PC-3 (cell line): ENCODE data around the gene SH2B3. TPM values are rescaled to one million over a fixed set of nuclear protein-coding genes. Genes with fewer than 3 reads are reported as not detected.

ENCODE experiments used
- ATAC-seq: fragments of 200-7000 bp; cut with Tn5 transposase; 2 replicates; pipeline ENCODE4 v1.9.1; 2020; ENCODE audit warnings: mild to moderate bottlenecking, moderate library complexity
- BruUV-seq: library from RNA; stranded (reverse); fragments of 400-500 nt; replicated peaks from 2 replicates; lab custom pipeline; 2021; lab: Mats Ljungman, UMichigan
- CTCF ChIA-PET: fragments of 300-600 bp; sonication (Branson Sonifier 250); formaldehyde crosslinking; loops from one replicate; lab custom pipeline; 2022; ENCODE audit warnings: antibody characterized with exemption; lab: Charles Lee
- POLR2A ChIA-PET: fragments of 300-600 bp; sonication (Branson Sonifier 250); formaldehyde crosslinking; loops from one replicate; lab custom pipeline; 2022; ENCODE audit warnings: antibody characterized with exemption; ENCODE audit not compliant: unreplicated experiment; lab: Charles Lee
- DNase-seq: peaks from one replicate; pipeline ENCODE4 v3.0.0-alpha.2; 2015
- H2AFZ ChIP-seq: fragments of 300-600 bp; sonication (generic); 2 replicates; pipeline ENCODE4 v1.6.0; 2016; ENCODE audit warnings: antibody characterized with exemption, low read length
- H3F3A ChIP-seq: fragments of 300-600 bp; sonication (generic); one replicate; pipeline ENCODE4 v1.6.0; 2017; ENCODE audit warnings: antibody characterized with exemption, low read length, control low read depth, mild to moderate bottlenecking; ENCODE audit not compliant: unreplicated experiment
- H3K27ac ChIP-seq: fragments of 300-600 bp; sonication (generic); 2 replicates; pipeline ENCODE4 v1.5.1; 2016; ENCODE audit warnings: mild to moderate bottlenecking, low read length
- H3K27me3 ChIP-seq: fragments of 300-600 bp; sonication (generic); 2 replicates; pipeline ENCODE4 v1.6.1; 2016; ENCODE audit warnings: low read length, mixed read lengths
- H3K36me3 ChIP-seq: fragments of 300-600 bp; sonication (generic); 2 replicates; pipeline ENCODE4 v1.6.1; 2016; ENCODE audit warnings: low read depth, mixed run types, low read length, mixed read lengths
- H3K4me1 ChIP-seq: fragments of 300-600 bp; sonication (generic); 2 replicates; pipeline ENCODE4 v1.5.1; 2016; ENCODE audit warnings: low read length; ENCODE audit not compliant: insufficient read depth
- H3K4me2 ChIP-seq: fragments of 300-600 bp; sonication (generic); 2 replicates; pipeline ENCODE4 v1.6.0; 2016; ENCODE audit warnings: low read length
- H3K4me3 ChIP-seq: fragments of 300-600 bp; sonication (generic); 2 replicates; pipeline ENCODE4 v1.5.1; 2016; ENCODE audit warnings: mild to moderate bottlenecking, low read length, mixed read lengths
- H3K79me2 ChIP-seq: fragments of 300-600 bp; sonication (generic); 2 replicates; pipeline ENCODE4 v1.6.1; 2017; ENCODE audit warnings: low read length, mixed read lengths
- H3K9ac ChIP-seq: fragments of 300-600 bp; sonication (generic); 2 replicates; pipeline ENCODE4 v1.6.0; 2016; ENCODE audit warnings: mild to moderate bottlenecking, low read length
- H3K9me2 ChIP-seq: fragments of 300-600 bp; sonication (generic); replicated peaks from 2 replicates; pipeline ENCODE4 v1.6.1; 2016; ENCODE audit warnings: mixed run types, low read length, mixed read lengths
- H3K9me3 ChIP-seq: fragments of 300-600 bp; sonication (generic); 2 replicates; pipeline ENCODE4 v1.6.1; 2016; ENCODE audit warnings: low read length, mixed read lengths
- H4K20me1 ChIP-seq: fragments of 300-600 bp; sonication (generic); 2 replicates; pipeline ENCODE4 v1.6.1; 2016; ENCODE audit warnings: low read length, mixed read lengths
- EZH2 ChIP-seq: fragments of 300-600 bp; sonication (generic); IDR thresholded peaks from one replicate; pipeline ENCODE4 v1.6.1; 2017; ENCODE audit warnings: antibody characterized with exemption, mild to moderate bottlenecking, low read length; ENCODE audit not compliant: unreplicated experiment
- EZH2phosphoT487 ChIP-seq: fragments of 300-600 bp; sonication (generic); IDR thresholded peaks from 2 replicates; pipeline ENCODE4 v1.6.1; 2018; ENCODE audit warnings: mild to moderate bottlenecking, antibody characterized with exemption, low read length, borderline replicate concordance
- intact Hi-C: fragments of 100-400 bp; cut with micrococcal nuclease; formaldehyde crosslinking; loops from 2 replicates; pipeline ENCODE4 v1.9.0; 2023
- total RNA-seq: library from RNA; depleted of rRNA; stranded (reverse); fragments of >200 nt; gene quantifications from 2 replicates; pipeline ENCODE4 v1.2.3, GENCODE V29; 2014
- TF ChIP-seq, protein P1 (sequence below): fragments of 300-600 bp; sonication (generic); conservative IDR thresholded peaks from 2 replicates; pipeline ENCODE4 v1.5.1; 2017; ENCODE audit warnings: antibody characterized with exemption, low read depth, mild to moderate bottlenecking, low read length

Gene SH2B3
- total RNA-seq, 1 experiment from 2014 or later, result 12.9 TPM

- Histone ChIP-seq H4K20me1 (no peaks in the 10 kb centered on the region), H3F3A (no peaks in the 10 kb centered on the region), H2AFZ (no peak overlapping the region), H3K36me3 (peaks cover 4% of the 10 kb centered on the region; the same call in 1 of the 2 replicates), H3K79me2 (0 out of 2 replicates have a peak, but pooled peaks cover 13% of the 10 kb centered on the region), H3K9ac (no peak overlapping the region), H3K4me2 (no peak overlapping the region), H3K27ac (no peak overlapping the region), H3K27me3 (no peaks in the 10 kb centered on the region), H3K9me3 (no peaks in the 10 kb centered on the region), H3K9me2 (no peaks in the 10 kb centered on the region), H3K4me3 (no peak overlapping the region), H3K4me1 (0 out of 2 replicates have a peak, but pooled peaks cover 13% of the 10 kb centered on the region)
- CTCF ChIA-PET, result no interaction called here
- intact Hi-C loops, result no loop called here
- ATAC-seq (no peak), DNase-seq (no peak)
- TF ChIP-seq EZH2 (no peak), EZH2phosphoT487 (no peak)
- TF ChIP-seq, protein P1, sequence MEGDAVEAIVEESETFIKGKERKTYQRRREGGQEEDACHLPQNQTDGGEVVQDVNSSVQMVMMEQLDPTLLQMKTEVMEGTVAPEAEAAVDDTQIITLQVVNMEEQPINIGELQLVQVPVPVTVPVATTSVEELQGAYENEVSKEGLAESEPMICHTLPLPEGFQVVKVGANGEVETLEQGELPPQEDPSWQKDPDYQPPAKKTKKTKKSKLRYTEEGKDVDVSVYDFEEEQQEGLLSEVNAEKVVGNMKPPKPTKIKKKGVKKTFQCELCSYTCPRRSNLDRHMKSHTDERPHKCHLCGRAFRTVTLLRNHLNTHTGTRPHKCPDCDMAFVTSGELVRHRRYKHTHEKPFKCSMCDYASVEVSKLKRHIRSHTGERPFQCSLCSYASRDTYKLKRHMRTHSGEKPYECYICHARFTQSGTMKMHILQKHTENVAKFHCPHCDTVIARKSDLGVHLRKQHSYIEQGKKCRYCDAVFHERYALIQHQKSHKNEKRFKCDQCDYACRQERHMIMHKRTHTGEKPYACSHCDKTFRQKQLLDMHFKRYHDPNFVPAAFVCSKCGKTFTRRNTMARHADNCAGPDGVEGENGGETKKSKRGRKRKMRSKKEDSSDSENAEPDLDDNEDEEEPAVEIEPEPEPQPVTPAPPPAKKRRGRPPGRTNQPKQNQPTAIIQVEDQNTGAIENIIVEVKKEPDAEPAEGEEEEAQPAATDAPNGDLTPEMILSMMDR, result no peak
- POLR2A ChIA-PET, result no interaction called here
- no TSS peak for BruUV-seq
These were observed 34.4 kb downstream of the SH2B3 start for GRCh38 chr12:111440152-111440551.

DNA sequence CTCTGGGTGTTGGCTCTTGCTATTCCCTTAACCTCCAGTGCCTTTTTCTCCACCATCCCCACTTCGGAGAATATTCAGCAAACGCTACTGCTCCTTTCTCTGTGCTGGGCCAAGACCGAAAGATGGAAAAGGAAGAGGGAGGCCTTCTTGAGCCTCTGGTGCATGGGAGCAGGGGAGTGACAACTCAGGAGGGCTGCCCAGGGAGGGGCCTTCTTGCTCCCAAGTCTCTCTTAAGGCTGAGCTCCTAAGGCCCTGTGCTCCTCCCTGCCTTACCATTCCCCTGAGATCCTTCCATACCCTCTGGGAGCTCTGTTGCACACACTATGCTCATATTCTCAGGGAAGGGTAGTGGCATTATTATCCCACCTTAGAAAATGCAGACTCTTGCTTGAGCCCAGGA is 34.9 kb downstream of the SH2B3 start:
- ChIA-PET POLR2A (no interaction called here), CTCF (no interaction called here)
- H3F3A ChIP-seq, result no peaks in the 10 kb centered on the region
- no peak overlapping the region for H3K4me3 ChIP-seq
- H3K9ac ChIP-seq, result no peak overlapping the region
- H3K27me3 ChIP-seq, result no peaks in the 10 kb centered on the region
- no peak overlapping the region for H2AFZ ChIP-seq
- intact Hi-C loops, result no loop called here
- 0 out of 2 replicates have a peak, but pooled peaks cover 13% of the 10 kb centered on the region for H3K4me1 ChIP-seq
- no TSS peak for BruUV-seq
- peaks cover 4% of the 10 kb centered on the region; the same call in 1 of the 2 replicates for H3K36me3 ChIP-seq
- ATAC-seq, result no peak
- no peaks in the 10 kb centered on the region for H3K9me2 ChIP-seq
- no peaks in the 10 kb centered on the region for H4K20me1 ChIP-seq
- H3K9me3 ChIP-seq, result no peaks in the 10 kb centered on the region
- DNase-seq, result no peak
- 0 out of 2 replicates have a peak, but pooled peaks cover 12% of the 10 kb centered on the region for H3K79me2 ChIP-seq
- no peak overlapping the region for H3K4me2 ChIP-seq
- TF ChIP-seq EZH2, result no peak
- H3K27ac ChIP-seq, result no peak overlapping the region

DNA sequence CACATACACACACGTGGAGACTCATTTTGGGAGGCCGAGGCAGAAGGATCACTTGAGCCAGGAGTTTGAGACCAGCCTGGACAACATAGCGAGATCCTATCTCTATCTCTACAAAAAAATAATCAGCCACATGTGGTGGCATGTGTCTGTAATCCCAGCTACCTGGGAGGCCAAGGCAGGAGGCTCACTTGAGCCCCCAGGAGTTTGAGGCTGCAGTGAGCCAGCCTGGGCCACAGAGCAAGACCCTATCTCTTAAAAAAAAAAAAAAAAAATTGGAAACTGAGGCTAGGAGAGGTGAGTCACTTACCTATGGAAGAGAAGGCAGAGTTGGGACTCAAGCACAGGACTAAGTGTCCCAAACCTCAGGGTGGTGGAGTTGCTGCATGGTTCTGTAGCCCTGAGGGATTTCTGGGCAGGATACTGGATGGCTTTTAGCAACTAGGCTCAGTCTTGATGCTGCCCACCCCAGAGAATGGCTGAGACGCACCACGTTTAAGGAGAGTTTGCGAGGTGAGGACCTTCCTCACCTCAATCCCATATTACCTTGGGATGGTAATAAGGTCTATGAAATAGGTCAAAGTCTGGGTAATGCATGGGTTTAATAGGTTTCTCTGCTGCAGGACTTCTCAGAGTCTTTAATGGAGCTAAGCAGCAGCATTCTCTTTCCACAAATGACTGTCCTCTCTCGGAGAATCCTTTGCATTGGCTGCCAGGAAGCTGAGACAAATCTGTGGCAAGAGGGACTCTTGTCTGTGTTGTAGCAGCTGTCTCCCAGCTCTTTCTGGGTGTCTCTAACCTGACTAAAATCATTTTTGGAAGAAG is 35.6 kb downstream of the SH2B3 start:
- H3K36me3 ChIP-seq, result peaks cover 4% of the 10 kb centered on the region; the same call in 1 of the 2 replicates
- DNase-seq (no peak), ATAC-seq (no peak)
- no peak overlapping the region for H3K9ac ChIP-seq
- no peak overlapping the region for H3K27ac ChIP-seq
- no peak overlapping the region for H3K4me3 ChIP-seq
- no peak overlapping the region for H2AFZ ChIP-seq
- 0 out of 2 replicates have a peak, but pooled peaks cover 8% of the 10 kb centered on the region for H3K79me2 ChIP-seq
- 0 out of 2 replicates have a peak, but pooled peaks cover 13% of the 10 kb centered on the region for H3K4me1 ChIP-seq
- no peaks in the 10 kb centered on the region for H4K20me1 ChIP-seq
- H3K9me3 ChIP-seq, result no peaks in the 10 kb centered on the region
- BruUV-seq, result no TSS peak
- H3F3A ChIP-seq, result no peaks in the 10 kb centered on the region
- H3K4me2 ChIP-seq, result no peak overlapping the region
- ChIA-PET POLR2A (interaction anchor here (0.6 kb wide), 1 partner anchor 25 kb away, joined by 5 read pairs; no protein-coding TSS in a partner anchor), CTCF (no interaction called here)
- TF ChIP-seq EZH2 (no peak), EZH2phosphoT487 (no peak)
- TF ChIP-seq, protein P1, result no peak
- intact Hi-C loops, result no loop called here
- no peaks in the 10 kb centered on the region for H3K27me3 ChIP-seq
- no peaks in the 10 kb centered on the region for H3K9me2 ChIP-seq
